HTR-8/SVneo (cell line): ENCODE measurements around the gene SMIM20.
"Not testable (repeated sequence)": the region's sequence is repeated elsewhere in the genome, so short reads cannot be mapped to it uniquely, and the experiment has no call there.

ENCODE experiments used
- DNase-seq: peaks from one replicate; pipeline ENCODE4 v3.0.0; 2011; ENCODE audit warnings: low spot score, mixed read lengths; ENCODE audit not compliant: insufficient read length
- FAIRE-seq: peaks from 2 replicates; lab custom pipeline; 2011; peaks lifted over from hg19 to GRCh38; lab: Jason Lieb, UNC

SMIM20 gene

GRCh38 chr4:25890571-25891485, 23.2 kb upstream of the SMIM20 start:
- DNase-seq, result no peak
- FAIRE-seq, result no peak

- no peak for FAIRE-seq
Observed at GRCh38 chr4:25892796-25893195, 21.2 kb upstream of the SMIM20 start.

GRCh38 chr4:25896776-25897539, 17.1 kb upstream of the SMIM20 start:
- FAIRE-seq, result peak; percentile 26
- no peak for DNase-seq

More at GRCh38 chr4:25892796-25893195, 21.2 kb upstream of the SMIM20 start:
- DNase-seq, result no peak

DNA sequence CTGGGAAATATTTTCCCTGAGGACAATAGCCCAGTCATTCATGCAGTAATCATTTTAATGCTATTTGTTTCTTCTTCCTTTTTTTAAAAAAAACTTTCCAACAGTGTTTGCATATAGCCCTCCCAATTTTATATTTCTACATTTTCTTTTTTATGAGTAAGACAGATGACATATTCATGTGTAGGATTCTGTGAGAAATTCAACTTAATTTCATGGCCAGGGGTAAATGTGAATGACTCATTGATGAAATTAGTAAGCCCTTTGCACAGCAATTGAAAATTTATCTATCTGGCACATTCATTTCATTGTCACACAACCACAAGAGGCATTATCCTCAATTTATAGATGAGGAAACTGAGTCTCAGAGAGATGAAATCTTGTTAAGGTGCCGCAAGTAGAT, 13.7 kb upstream of the SMIM20 start:
- FAIRE-seq (no peak), DNase-seq (no peak)

DNA sequence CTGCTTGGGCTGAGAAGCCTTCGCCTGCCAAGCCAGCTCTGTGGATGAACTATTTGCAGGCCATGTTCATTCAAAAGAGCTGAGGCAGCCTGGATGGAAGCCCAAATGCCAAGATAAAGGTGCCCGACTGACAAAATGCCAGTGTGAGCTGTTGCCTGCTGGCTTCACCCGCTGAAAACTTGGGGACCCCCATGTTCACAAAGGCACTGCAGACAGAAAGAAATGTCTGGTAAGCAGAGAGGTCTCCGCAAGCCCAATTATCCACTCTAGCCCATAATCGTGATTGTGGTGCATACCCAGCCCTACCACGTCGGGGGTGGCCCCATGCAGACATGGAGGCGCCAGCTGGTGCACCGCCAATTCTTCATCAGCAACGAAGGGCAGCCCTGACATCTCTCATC, 13.0 kb upstream of the SMIM20 start:
- no peak for DNase-seq
- no peak for FAIRE-seq

DNA sequence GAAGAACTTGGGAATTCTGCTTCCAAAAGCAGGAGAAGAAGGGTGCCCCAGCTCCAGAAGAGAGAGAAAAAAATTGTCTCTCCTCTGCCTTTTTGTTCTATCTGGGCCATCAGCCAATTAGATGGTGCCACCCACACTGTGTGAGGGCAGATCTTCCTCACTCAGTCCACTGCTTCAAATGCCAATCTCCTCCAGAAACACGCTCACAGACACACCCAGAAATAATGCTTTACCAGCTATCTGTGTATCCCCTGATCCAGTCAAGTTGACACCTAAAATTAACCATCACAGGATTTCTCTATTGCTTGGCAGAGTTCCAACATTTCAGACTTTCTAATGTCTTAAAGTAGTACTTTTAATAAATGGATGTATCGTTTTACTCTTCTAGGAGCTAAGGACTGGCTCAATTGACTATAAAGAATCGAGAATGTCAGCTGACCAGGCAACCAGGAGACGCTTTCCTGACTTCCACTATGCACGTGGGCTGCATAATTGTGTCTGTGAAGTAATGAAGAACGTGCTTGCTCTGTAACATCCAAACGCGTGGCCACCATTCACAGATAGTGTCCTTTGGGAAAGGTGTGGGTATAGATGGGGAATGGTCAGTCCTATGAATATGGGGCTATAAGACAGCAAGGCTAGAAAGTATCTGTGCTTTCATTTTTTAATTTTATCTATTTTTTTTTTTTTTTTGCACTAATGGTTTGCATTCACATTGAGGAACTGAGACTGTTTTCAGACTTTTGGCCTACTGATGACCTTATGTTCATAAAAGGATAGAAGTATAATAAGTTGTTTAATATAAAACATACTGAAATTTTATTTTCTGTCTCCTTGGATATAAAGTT, 9.9 kb upstream of the SMIM20 start:
- FAIRE-seq, result peak; percentile 49
- DNase-seq, result no peak

- DNase-seq, result no peak
- FAIRE-seq, result no peak
Observed at GRCh38 chr4:25904748-25905082, 9.3 kb upstream of the SMIM20 start.

DNA sequence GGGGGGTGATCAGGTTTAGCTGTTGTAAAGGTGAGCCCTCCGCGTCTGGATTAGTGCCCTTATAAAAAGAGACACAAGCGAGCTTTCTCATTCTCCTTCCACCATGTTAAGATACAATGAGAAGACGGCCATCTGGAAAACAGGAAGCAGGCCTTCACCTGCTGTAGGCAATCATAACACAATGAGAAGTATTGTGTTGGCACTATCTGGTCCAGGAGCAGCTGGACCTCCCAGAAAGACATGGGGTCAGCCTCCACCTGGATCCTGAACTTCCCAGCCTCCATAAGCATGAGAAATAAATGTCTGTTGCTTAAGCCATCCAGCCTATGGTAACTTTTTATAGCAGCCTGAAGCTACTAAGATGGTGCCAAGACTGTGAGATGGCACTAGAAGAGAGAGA, 8.6 kb upstream of the SMIM20 start:
- no peak for DNase-seq
- no peak for FAIRE-seq

DNA sequence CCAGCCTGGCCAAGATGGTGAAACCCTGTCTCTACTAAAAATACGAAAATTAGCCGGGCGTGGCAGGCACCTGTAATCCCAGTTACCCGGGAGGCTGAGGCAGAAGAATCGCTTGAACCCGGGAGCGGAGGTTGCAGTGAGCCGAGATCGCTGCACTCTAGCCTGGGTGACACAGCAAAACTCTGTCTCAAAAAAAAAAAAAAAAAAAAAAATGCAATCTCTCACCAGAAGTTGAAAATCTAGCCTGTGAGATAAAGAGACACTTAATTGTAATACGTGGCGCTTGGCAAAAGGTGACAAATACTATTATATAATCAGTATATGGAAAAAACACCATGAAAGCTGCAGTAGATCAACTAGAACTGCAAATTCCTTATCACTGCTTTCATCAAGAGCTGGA, 7.9 kb upstream of the SMIM20 start:
- FAIRE-seq, DNase-seq: not testable (repeated sequence)

- DNase-seq (peak; percentile 80), FAIRE-seq (no peak)
Observed at GRCh38 chr4:25908491-25908901, 5.5 kb upstream of the SMIM20 start.

DNA sequence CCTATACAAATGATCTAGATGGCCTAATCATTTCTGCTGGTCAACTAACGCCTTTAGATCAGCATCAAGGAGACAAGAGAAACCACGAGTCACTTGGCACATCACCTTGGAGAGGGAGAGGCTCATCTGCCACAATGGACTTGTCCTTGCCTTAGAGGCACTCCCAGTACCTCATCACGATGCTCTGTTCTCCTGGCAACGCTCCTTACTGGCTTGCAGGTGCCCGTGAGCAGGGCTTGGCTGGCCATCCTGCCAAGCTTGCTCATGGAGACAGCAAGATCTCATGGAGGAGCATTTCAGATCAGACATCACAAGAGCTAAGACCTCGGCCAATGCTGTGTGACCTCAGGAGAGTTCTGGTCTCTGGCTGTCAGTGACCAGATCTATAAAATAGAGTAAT, 2.7 kb upstream of the SMIM20 start:
- DNase-seq (no peak), FAIRE-seq (no peak)

- FAIRE-seq (no peak), DNase-seq (peak; percentile 21)
Observed at GRCh38 chr4:25913056-25913850, 767 bp upstream of the SMIM20 start.

GRCh38 chr4:25914670-25915352, 791 bp downstream of the SMIM20 start:
- DNase-seq (no peak), FAIRE-seq (no peak)

GRCh38 chr4:25915353-25915705, 1.3 kb downstream of the SMIM20 start:
- DNase-seq, result no peak
- no peak for FAIRE-seq

GRCh38 chr4:25916870-25917269, 2.9 kb downstream of the SMIM20 start:
- DNase-seq (no peak), FAIRE-seq (no peak)

DNA sequence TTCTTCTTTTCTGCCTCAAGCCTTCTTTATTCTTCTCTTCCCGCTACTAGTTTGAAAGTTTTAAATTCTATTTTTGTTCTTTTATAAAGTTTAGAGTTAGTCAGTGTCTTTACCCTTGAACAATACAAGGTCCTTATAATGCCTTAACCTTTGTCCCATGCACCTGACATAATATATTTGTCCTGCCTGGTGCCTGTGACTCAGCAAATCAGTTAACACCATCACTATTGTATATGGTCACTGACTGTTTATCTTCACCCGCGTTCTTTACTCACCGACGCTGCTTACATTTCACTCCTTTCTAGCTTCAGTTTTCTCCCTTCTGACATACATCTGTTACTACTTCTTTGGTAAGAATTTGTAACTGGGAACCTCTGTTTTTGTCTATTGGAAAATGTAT, 5.7 kb downstream of the SMIM20 start:
- DNase-seq (no peak), FAIRE-seq (no peak)

- FAIRE-seq (no peak), DNase-seq (no peak)
Observed at GRCh38 chr4:25921922-25922321, 7.9 kb downstream of the SMIM20 start.

DNA sequence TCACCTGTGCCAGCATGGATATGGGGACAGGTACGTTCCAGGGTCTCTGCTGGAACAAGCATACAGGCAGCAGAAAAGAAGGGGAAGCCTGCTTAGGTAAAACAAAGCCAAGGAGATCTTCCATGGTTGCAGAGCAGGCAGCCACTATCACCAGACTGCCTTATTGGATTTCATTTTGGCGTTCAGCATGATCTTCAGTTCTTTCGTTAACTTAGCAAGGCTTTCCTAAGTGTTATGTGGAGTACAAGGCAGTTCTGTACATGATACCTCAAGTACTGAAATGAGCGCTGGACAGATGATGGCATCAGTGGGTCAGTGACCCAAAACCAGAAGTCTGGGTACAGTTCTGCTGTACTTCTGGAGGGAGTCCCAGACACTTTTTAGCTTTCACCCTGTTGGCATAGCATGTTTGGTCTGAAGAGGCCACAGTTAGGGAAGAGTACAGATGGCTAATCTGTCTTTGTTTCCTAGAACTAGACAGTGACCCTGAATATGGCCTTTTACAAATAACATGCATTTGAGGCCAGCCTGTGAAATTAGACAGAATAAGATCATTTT, 8.9 kb downstream of the SMIM20 start:
- no peak for DNase-seq
- FAIRE-seq, result no peak

DNA sequence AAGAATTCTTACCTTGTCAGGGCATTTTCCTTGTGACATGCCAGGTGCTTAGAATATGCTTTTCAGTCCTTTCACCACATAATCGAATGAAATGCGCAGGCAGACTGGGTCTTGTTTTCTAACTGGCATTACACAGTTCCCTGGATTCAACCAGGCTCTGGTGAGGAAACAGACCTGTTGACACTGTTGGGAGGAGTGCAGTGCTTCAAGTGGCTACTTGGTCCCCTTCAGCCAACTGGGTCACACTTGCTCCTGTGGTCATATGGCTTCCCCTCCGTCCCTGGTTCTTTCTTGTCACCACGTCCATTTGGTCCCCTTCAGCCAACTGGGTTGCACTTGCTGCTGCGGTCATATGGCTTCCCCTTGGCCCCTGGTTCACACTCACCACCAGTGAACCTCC, 9.7 kb downstream of the SMIM20 start:
- DNase-seq, result no peak
- no peak for FAIRE-seq
